H4 (cell line): ENCODE results near the gene KLHL30. TPM values are rescaled to one million over a fixed set of nuclear protein-coding genes. Genes with fewer than 3 reads are reported as not detected.
A peak's percentile ranks its signal among the peaks of the same experiment; 100 is the strongest.

Experiments used
- DNase-seq: peaks from one replicate; pipeline ENCODE4 v3.0.0-alpha.2; 2015; ENCODE audit warnings: low spot score
- total RNA-seq: library from RNA; depleted of rRNA; stranded (reverse); fragments of >200 nt; shearing (Covaris generic); gene quantifications from 2 replicates; pipeline ENCODE4 v1.2.3, GENCODE V29; 2014

Gene KLHL30
- total RNA-seq, 1 experiment from 2014 or later: not detected

DNA sequence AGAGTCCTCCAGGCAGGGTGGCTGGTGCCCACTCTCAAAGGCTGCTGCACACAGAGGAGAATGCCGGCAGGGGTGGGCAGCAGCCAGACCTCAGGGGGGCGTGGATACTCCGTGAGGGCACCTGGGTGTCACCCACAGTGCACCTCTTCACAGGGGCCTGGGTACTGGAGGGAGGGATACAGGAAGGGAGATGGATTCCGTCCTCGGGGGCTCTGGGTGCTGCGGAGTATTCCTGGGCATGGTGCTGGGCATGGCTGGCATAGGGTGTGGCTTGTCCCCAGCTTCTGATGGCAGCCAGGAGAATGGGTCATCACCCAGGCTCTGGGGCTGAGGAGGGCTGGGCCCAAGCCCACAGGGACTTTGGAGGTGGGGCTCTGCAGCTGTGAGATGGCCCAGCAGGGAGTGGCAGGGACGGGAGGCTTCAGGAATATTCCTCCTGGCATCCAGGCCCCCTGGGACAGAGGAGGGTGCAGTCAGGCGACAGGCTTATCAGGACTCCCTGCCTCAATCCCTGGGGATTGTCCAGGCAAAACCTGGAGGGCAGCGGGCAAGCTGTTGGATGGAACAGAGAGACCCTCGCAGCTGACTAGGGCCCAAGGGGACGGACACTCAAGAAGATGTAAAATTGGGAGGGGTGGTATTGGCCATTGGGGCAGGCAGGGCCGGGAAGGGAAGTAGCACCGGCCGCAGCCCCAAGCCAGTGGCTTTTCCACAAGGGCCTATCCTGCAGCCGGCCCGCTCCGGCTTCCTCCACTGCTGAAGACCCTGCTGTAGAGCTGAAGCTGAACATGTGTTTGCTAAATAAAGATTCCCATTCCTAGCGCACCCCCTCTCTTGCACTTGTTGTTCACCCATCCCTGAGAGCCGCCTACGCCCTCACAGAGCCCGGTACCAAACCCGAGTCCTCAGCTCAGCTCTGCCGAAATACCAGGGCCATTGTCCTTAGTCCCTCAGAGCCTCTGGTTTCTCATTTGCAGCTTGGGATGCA, 5.7 kb upstream of the KLHL30 start:
- no peak for DNase-seq

DNA sequence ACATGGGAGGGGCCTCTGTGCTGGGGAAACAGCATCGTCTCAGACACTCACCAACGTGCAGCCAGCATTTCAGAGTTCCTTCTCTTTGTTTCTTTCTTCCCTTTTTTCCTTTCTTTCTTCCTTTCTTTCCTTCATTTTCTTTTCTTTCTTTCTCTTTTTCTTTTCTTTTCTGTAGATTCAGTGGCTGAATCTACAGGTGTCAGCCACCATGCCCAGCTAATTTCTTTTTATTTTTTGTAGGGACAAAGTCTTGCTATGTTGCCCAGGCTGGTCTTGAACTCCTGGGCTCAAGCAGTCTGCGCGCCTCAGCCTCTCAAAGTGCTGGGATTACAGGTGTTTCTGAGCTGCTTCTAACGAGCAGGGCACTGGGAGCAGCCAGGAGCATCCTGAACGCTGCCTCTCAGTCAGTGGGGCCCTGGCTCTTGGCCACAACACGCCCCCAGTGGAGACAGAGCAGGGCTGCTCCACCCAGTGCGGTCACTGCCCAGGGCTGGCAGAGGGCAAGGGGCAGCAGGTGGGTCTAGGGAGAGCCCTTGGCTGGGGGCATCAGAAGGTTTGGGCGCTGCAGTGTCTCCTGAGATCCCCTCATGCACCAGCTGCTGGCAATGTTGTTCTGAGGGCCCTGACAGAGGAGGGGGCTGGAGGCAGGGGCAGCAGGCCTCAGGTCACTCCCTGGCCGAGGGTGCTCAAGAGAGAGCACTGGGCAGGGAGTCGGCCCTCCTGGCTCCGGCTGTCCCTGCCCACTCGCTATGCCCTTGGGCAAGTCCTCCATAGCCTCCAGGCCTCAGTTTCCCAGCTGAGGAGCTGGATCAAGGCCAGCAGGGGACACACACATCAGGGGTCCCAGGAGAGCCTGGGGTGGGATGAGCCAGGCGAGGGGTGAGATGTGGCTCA, 4.7 kb upstream of the KLHL30 start:
- DNase-seq: no peak

- DNase-seq: no peak
These were observed 4.1 kb upstream of the KLHL30 start for GRCh38 chr2:238134393-238134785.

DNA sequence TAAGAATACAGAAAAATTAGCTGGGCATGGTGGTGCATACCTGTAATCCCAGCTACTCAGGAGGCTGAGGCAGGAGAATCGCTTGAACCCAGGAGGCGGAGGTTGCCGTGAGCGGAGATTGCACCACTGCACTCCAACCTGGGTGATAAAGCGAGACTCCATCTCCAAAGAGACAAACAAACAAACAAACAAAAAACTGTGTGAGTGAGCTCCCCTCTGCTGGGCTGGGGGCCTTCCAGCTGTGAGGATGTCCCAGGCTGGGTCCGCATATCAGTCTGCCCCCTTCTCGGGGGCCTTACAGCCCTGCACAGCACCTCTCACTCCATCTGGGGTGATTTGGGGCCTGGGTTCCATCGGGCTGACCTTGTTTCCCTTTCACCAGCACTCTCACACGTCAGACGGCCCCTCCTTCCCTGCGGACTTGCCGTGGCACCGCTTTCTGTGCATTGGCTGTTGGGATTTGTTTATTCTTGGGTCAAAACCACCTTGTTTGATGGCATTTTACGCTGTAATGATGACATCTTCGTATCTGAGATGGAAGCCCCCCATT, 2.8 kb upstream of the KLHL30 start:
- no peak for DNase-seq

GRCh38 chr2:238136820-238137537, 1.5 kb upstream of the KLHL30 start:
- peak; percentile 37 for DNase-seq

- no peak for DNase-seq
These were observed 583 bp upstream of the KLHL30 start for GRCh38 chr2:238137885-238138284.

DNA sequence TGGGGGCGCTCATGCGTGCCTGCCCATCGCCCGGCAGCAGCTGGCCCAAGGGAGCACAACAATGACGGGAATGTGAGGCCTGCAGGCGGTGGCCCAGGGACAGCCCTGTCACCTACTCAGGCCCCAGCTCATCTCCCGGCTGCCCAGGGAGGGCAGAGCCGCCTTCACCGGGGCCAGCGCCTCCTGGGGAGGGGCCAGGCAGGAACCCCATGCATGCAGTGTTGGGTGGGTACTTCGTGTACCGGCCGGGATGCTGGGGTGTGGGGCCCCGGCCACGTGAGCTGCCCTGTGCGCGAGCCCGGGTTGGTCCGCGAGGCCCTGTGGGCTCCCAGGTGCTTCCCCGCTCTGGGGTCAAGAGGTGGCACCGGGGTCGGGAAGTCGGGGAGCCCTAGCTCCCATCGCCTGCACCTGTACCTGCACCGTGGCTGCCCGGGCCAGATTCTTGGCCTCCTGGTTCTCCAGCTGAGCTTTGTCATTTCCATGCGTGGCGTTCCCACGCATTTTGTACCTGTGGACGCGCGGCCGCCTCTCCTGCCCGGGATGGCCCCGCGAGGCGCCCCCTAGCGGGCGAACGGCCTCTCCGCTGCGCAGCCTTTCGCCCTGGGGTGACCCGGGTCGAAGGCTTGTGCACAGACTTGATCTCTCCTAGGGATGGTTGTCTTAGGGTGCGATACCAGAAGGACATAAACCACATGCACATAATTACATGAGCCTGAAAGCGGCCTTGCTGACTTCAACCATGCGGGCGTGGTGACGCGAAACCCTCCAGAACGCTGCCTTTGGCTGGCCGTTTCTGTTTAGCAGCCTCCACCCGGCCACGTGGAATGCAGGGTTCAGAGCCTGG, 950 bp downstream of the KLHL30 start:
- no peak for DNase-seq

- DNase-seq: no peak
These were observed 1.6 kb downstream of the KLHL30 start for GRCh38 chr2:238140040-238140439.

DNA sequence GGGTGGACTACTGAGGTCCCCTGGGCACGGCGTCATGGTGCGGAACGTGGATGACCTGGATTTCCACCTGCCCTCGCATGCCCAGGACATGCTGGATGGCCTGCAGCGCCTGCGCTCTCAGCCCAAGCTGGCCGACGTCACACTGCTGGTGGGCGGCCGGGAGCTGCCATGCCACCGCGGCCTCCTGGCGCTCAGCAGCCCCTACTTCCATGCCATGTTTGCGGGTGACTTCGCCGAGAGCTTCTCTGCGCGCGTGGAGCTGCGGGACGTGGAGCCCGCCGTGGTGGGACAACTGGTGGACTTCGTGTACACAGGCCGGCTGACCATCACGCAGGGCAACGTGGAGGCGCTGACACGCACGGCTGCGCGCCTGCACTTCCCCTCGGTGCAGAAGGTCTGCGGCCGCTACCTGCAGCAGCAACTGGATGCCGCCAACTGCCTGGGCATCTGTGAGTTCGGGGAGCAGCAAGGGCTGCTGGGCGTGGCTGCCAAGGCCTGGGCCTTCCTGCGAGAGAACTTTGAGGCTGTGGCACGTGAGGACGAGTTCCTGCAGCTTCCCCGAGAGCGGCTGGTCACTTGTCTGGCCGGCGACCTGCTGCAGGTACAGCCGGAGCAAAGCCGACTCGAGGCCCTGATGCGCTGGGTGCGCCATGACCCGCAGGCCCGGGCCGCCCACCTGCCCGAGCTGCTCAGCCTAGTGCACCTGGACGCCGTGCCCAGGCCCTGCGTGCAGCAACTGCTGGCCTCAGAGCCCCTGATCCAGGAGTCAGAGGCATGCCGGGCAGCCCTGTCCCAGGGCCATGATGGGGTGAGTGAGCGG, 2.5 kb downstream of the KLHL30 start:
- DNase-seq: no peak

DNA sequence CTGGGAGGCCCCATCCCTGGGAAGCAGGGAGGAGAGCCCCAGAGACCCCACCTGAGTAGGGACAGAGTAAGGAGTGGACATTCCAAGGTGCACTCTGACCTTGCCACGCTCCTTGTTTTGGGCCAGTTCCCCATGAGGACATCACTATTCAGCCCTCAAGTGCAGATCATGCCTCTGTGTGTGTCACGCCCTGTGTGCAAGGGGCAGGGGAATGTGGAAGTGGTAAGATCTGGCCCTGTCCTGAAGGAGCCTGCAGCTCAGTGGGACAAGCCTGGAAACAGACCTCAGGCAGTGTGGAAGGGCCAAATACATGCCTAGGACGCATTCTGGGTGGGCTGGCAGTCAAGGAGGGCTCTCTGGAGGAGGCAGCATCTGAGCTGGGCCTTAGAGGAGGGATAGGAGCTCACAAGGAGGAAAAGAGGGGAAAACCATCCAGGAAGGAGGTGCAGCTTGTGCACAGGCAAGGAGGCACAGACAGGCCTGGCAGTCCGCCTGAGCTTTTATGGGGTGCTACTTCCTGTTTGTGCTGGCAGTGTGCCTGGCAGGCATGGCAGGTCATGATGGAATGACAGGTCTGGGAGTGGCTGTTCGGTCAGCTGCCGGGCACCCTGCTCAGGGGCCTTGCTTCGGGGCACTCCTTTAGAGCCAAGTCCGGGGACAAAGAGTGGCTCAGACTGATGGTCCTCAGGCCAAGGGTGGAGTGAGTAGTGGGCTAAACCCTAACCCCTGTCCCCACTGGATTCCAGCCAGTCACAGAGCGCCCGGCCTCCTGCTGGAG, 3.3 kb downstream of the KLHL30 start:
- DNase-seq: peak; percentile 57

- no peak for DNase-seq
These were observed 4.1 kb downstream of the KLHL30 start for GRCh38 chr2:238142382-238143205.

GRCh38 chr2:238143239-238143951, 4.9 kb downstream of the KLHL30 start:
- peak; percentile 78 for DNase-seq

GRCh38 chr2:238144262-238144661, 5.8 kb downstream of the KLHL30 start:
- no peak for DNase-seq

GRCh38 chr2:238145046-238145445, 6.6 kb downstream of the KLHL30 start:
- DNase-seq: no peak

DNA sequence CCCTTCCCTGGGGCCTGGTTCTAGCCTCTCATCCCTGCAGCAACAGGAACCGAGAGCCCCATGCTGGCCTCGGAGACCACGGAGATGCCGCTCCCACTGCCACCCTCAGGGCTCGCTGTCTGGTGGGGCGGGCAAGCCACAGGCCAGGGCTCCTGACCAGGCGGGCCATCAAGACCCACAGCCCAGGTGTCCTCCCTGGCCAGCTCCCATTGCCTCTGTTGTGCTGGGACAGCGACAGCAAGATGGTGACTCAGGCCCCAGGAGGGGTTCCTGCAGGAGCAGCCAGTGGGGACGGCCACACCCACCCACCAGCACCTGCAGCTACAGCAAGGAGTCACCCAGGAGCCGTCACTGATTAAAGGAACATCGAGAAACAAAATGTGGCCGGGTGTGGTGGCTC, 7.4 kb downstream of the KLHL30 start:
- DNase-seq: no peak

DNA sequence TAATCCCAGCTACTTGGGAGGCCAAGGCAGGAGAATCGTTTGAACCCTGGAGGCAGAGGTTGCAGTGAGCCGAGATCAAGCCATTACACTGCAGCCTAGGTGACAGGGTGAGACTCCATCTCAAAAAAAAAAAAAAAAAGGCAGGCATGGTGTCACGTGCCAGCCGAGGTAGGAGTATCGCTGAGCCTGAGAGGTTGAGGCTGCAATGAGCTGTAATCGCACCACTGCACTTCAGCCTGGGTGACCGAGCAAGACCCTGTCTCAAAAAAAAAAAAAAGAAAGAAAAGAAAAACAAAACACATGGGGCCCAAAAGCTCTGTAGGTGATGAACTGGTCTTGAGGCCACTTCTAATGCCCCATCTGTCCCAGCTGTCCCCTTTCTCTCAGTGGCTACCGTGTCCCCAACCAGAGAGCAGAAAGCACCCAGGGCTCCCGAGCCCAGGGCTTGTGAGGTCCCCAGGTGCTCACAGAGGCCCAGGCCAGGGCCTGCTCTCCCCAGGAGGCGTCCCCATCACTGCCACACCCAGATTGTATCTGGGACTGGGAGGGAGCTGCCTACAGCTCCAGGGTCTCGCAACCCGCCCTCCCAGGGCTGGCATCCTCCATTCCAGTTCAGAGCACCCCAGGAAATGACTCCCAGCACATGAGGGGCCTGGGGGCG, 8.5 kb downstream of the KLHL30 start:
- no peak for DNase-seq

GRCh38 chr2:238148981-238149380, 10.5 kb downstream of the KLHL30 start:
- DNase-seq: no peak
